ENCODE results near the gene SLC22A16. TPM values are rescaled to one million over a fixed set of nuclear protein-coding genes. Genes with fewer than 3 reads are reported as not detected.
A peak's percentile ranks its signal among the peaks of the same experiment; 100 is the strongest.
"Not testable (repeated sequence)": the region's sequence is repeated elsewhere in the genome, so short reads cannot be mapped to it uniquely, and the experiment has no call there.

SLC22A16 gene
- total and polyA plus RNA-seq, 4 experiments from 2014 or later = not detected

DNA sequence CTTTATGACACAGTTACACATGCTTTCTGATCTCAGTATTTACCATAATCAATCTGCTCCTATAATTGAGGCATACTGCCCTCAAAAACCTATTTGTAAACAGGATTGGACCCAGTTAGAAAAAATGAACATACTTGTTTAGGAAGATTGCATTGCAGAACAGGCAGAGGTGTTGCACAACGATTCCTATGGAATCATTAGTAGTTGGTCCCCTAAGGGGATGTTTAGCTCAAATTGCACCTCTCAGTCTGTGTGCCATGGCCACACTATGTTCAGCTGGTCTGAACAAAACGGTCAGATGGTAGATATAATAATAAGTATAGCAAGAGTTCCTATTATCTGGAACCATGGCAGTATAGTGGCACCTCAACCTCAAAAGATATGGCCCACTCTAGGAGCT lies 28.5 kb upstream of the SLC22A16 start:
- H3K9me3 Mint-ChIP-seq; H3K4me1 ChIP-seq (ENCODE audit: insufficient read depth, low read length); CTCF ChIA-PET (ENCODE audit: partially characterized antibody); H3K4me3 ChIP-seq (ENCODE audit: low read length in 2 of 2); POLR2A ChIA-PET (ENCODE audit: partially characterized antibody); H3K36me3 ChIP-seq (ENCODE audit: insufficient read depth, low read length); H3K4me1 Mint-ChIP-seq; DNase-seq; H3K4me3 Mint-ChIP-seq; H3K9me3 ChIP-seq (ENCODE audit: control insufficient read depth in 1 of 2, low read length in 2 of 2); intact Hi-C loops (cut with micrococcal nuclease); H3K27ac ChIP-seq (ENCODE audit: low read depth, low read length); H3K36me3 Mint-ChIP-seq; H3K27ac Mint-ChIP-seq; H3K27me3 ChIP-seq (ENCODE audit: insufficient read depth, low read length): not testable (repeated sequence)
- peaks cover 20 to 23% of the 10 kb centered on the region in 2 donors for H3K27me3 Mint-ChIP-seq

DNA sequence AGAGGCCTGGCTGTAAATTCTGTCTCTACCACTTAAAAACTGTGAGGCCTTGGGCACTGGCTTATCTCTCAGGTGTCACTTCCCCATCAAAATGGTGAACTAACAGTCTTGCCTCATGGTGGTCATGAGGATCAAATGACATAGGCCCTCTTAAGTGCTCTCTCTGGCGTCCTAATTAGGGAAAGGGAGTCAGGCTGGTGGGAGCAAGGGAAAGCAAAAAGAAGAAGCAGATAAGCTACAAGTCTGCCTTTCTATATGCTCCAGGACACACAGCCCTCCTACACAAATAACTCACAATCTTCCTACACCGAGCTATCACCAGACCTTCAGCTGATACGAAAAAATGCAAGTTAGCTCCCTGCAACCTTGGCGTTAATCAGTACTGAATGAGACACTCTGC lies 19.5 kb upstream of the SLC22A16 start:
- no peak overlapping the region for H3K4me3 ChIP-seq (ENCODE audit: low read length in 2 of 2)
- H3K36me3 ChIP-seq (ENCODE audit: insufficient read depth, low read length) = no peaks in the 10 kb centered on the region
- no peaks in the 10 kb centered on the region for H3K4me1 ChIP-seq (ENCODE audit: insufficient read depth, low read length)
- no peaks in the 10 kb centered on the region for H3K36me3 Mint-ChIP-seq
- POLR2A ChIA-PET (ENCODE audit: partially characterized antibody) = no interaction called here
- no peaks in the 10 kb centered on the region for H3K9me3 ChIP-seq (ENCODE audit: control insufficient read depth in 1 of 2, low read length in 2 of 2)
- no peaks in the 10 kb centered on the region for H3K4me1 Mint-ChIP-seq
- DNase-seq = no peak
- intact Hi-C loops (cut with micrococcal nuclease) = no loop called here
- no peak overlapping the region for H3K27ac Mint-ChIP-seq
- H3K9me3 Mint-ChIP-seq = peaks cover 0 to 3% (median 0%) of the 10 kb centered on the region in 8 donors
- H3K27ac ChIP-seq (ENCODE audit: low read depth, low read length) = no peak overlapping the region
- H3K4me3 Mint-ChIP-seq = no peak overlapping the region
- H3K27me3 Mint-ChIP-seq = peaks cover 17 to 31% of the 10 kb centered on the region in 2 donors
- CTCF ChIA-PET (ENCODE audit: partially characterized antibody) = no interaction called here
- H3K27me3 ChIP-seq (ENCODE audit: insufficient read depth, low read length) = no peaks in the 10 kb centered on the region

DNA sequence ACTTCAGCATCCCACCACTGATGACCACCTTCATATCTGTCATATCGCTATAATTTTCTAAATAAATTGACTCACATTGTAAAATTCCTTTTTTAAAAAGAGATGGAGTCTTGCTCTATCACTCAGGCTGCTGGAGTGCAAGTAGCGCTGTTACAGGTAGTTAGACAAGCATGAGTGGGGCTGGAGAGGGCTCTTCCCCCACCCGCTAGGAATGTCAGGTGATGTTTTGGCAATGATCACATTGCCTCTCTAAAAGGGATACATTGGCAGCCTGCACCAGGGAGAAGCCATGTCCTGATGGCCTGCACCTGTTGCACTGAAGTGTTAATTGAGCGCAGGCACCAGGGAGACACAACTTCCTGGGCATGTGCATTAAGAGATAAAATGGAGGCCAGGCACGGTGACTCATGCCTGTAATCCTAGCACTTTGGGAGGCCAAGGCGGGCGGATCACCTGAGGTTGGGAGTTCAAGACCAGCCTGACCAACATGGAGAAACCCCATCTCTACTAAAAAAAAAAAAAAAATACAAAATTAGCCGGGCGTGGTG lies 16.9 kb upstream of the SLC22A16 start:
- H3K27me3 Mint-ChIP-seq = peaks cover 20 to 31% of the 10 kb centered on the region in 2 donors
- no peak overlapping the region for H3K27ac Mint-ChIP-seq
- no peaks in the 10 kb centered on the region for H3K36me3 ChIP-seq (ENCODE audit: insufficient read depth, low read length)
- H3K9me3 ChIP-seq (ENCODE audit: control insufficient read depth in 1 of 2, low read length in 2 of 2) = no peaks in the 10 kb centered on the region
- no peaks in the 10 kb centered on the region for H3K27me3 ChIP-seq (ENCODE audit: insufficient read depth, low read length)
- no peaks in the 10 kb centered on the region for H3K36me3 Mint-ChIP-seq
- DNase-seq = no peak
- CTCF ChIA-PET (ENCODE audit: partially characterized antibody) = no interaction called here
- H3K27ac ChIP-seq (ENCODE audit: low read depth, low read length) = no peak overlapping the region
- no peak overlapping the region for H3K4me3 Mint-ChIP-seq
- POLR2A ChIA-PET (ENCODE audit: partially characterized antibody) = no interaction called here
- H3K9me3 Mint-ChIP-seq = no peaks in the 10 kb centered on the region
- intact Hi-C loops (cut with micrococcal nuclease) = no loop called here
- no peak overlapping the region for H3K4me3 ChIP-seq (ENCODE audit: low read length in 2 of 2)
- H3K4me1 ChIP-seq (ENCODE audit: insufficient read depth, low read length) = no peaks in the 10 kb centered on the region
- no peaks in the 10 kb centered on the region for H3K4me1 Mint-ChIP-seq

DNA sequence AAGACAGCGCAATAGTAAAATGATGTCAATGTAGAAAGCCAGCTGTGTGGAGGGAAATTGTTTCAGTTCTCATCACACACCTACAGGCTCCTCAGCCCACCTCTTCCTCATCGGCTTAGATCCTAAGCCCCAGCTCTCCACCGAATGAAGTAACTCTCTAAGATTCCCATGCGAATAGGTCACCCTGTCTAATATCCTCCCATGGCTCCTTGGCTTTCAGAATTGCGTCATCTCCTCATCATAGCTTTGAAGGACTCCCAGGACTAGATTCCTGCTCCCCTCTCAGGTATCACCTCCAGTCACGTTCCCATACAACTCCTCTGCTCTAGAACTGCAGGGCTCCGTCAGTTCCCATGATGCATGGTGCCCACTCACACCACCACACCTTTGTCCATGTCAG lies 16.2 kb upstream of the SLC22A16 start:
- Mint-ChIP-seq H3K27ac (no peak overlapping the region), H3K36me3 (no peaks in the 10 kb centered on the region), H3K9me3 (no peaks in the 10 kb centered on the region), H3K4me1 (no peaks in the 10 kb centered on the region), H3K27me3 (peaks cover 24 to 29% of the 10 kb centered on the region in 2 donors), H3K4me3 (no peak overlapping the region)
- ChIA-PET POLR2A (ENCODE audit: partially characterized antibody) (no interaction called here), CTCF (ENCODE audit: partially characterized antibody) (no interaction called here)
- intact Hi-C loops (cut with micrococcal nuclease) = no loop called here
- no peak overlapping the region for H3K27ac ChIP-seq (ENCODE audit: low read depth, low read length)
- H3K4me3 ChIP-seq (ENCODE audit: low read length in 2 of 2) = no peak overlapping the region
- H3K36me3 ChIP-seq (ENCODE audit: insufficient read depth, low read length) = no peaks in the 10 kb centered on the region
- H3K4me1 ChIP-seq (ENCODE audit: insufficient read depth, low read length) = no peaks in the 10 kb centered on the region
- H3K9me3 ChIP-seq (ENCODE audit: control insufficient read depth in 1 of 2, low read length in 2 of 2) = no peaks in the 10 kb centered on the region
- no peak for DNase-seq
- no peaks in the 10 kb centered on the region for H3K27me3 ChIP-seq (ENCODE audit: insufficient read depth, low read length)

DNA sequence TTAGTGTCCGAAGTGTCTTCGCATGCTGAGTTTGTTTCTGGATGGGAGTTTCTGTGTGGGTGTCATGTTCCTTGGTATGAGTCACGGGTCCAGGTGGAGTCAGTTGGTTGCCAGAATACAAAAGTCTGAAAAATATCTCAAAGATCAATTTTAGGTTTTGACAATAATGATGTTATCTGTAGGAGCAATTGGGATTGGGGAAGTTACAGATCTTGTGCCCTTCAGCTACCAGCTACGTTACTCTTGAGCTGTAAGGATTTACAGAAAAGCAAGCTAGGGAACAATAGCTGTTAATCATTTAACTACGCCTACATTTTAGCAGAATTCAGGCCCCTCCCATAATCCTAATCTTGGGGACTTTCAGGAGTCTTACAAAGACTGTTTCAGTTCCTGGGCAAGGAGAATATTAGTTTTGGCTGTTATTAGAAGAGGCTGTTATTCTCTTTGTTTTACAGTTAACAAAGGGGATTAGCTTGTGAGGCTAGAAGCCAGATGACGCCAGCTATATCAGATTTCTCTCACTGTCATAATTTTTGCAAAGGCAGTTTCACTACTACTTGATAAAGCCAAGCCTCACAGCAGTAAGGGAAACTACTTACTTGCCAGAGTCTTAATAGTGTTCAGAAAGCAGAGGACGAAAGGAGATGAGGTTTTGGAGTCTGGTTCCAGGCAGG lies 15.4 kb upstream of the SLC22A16 start:
- no peaks in the 10 kb centered on the region for H3K4me1 Mint-ChIP-seq
- Histone ChIP-seq H3K4me1 (ENCODE audit: insufficient read depth, low read length) (no peaks in the 10 kb centered on the region), H3K4me3 (ENCODE audit: low read length in 2 of 2) (no peak overlapping the region), H3K36me3 (ENCODE audit: insufficient read depth, low read length) (no peaks in the 10 kb centered on the region), H3K27me3 (ENCODE audit: insufficient read depth, low read length) (no peaks in the 10 kb centered on the region), H3K9me3 (ENCODE audit: control insufficient read depth in 1 of 2, low read length in 2 of 2) (no peaks in the 10 kb centered on the region), H3K27ac (ENCODE audit: low read depth, low read length) (no peak overlapping the region)
- peaks cover 27 to 28% of the 10 kb centered on the region in 2 donors for H3K27me3 Mint-ChIP-seq
- no peak overlapping the region for H3K4me3 Mint-ChIP-seq
- intact Hi-C loops (cut with micrococcal nuclease) = no loop called here
- H3K9me3 Mint-ChIP-seq = no peaks in the 10 kb centered on the region
- CTCF ChIA-PET (ENCODE audit: partially characterized antibody) = no interaction called here
- H3K27ac Mint-ChIP-seq = peak overlapping the region in 1 of 7 donors; percentile 71
- POLR2A ChIA-PET (ENCODE audit: partially characterized antibody) = no interaction called here
- no peaks in the 10 kb centered on the region for H3K36me3 Mint-ChIP-seq
- no peak for DNase-seq

DNA sequence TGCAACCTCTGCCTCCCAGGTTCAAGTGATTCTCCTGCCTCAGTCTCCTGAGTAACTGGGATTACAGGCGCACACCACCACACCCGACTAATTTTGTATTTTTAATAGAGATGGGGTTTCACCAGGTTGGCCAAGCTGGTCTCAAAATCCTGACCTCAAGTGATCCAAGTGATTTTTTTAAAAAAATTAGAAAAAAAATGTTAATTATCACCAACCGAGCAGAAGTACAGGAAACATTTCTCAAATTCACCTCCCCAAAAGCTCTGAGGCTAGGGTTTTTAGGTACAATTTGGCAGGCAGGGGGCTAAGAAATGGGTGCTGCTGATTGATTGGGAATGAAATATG lies 14.9 kb upstream of the SLC22A16 start:
- peaks cover 27% of the 10 kb centered on the region in 2 donors for H3K27me3 Mint-ChIP-seq
- no peaks in the 10 kb centered on the region for H3K9me3 ChIP-seq (ENCODE audit: control insufficient read depth in 1 of 2, low read length in 2 of 2)
- H3K4me3 ChIP-seq (ENCODE audit: low read length in 2 of 2) = no peak overlapping the region
- ChIA-PET POLR2A (ENCODE audit: partially characterized antibody) (no interaction called here), CTCF (ENCODE audit: partially characterized antibody) (no interaction called here)
- no peaks in the 10 kb centered on the region for H3K27me3 ChIP-seq (ENCODE audit: insufficient read depth, low read length)
- no peak for DNase-seq
- no peak overlapping the region for H3K27ac Mint-ChIP-seq
- no peaks in the 10 kb centered on the region for H3K36me3 ChIP-seq (ENCODE audit: insufficient read depth, low read length)
- no peaks in the 10 kb centered on the region for H3K9me3 Mint-ChIP-seq
- H3K36me3 Mint-ChIP-seq = no peaks in the 10 kb centered on the region
- H3K27ac ChIP-seq (ENCODE audit: low read depth, low read length) = no peak overlapping the region
- no peaks in the 10 kb centered on the region for H3K4me1 Mint-ChIP-seq
- no peaks in the 10 kb centered on the region for H3K4me1 ChIP-seq (ENCODE audit: insufficient read depth, low read length)
- H3K4me3 Mint-ChIP-seq = no peak overlapping the region
- intact Hi-C loops (cut with micrococcal nuclease) = no loop called here

DNA sequence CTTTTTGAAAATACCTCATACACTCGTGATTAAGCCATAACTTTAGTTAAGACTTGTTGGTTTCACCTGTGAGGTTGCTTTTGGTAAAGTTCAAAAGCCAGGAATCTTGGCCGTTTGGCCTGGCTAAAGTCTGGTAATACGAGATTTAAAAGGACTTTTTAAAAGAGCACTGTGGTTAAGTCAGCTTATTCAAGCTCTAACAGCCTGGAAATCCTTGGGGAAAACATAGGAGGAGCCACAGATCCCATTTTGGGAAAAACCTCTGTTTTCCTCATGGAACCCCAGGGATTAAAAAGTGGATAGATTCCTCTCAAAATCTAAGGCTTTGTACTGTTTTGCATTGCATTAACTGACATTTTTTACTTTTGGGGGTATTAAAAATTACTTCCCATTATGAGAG lies 13.7 kb upstream of the SLC22A16 start:
- Histone ChIP-seq H3K36me3 (ENCODE audit: insufficient read depth, low read length) (no peaks in the 10 kb centered on the region), H3K4me3 (ENCODE audit: low read length in 2 of 2) (no peak overlapping the region), H3K4me1 (ENCODE audit: insufficient read depth, low read length) (no peaks in the 10 kb centered on the region), H3K27me3 (ENCODE audit: insufficient read depth, low read length) (no peaks in the 10 kb centered on the region), H3K9me3 (ENCODE audit: control insufficient read depth in 1 of 2, low read length in 2 of 2) (no peaks in the 10 kb centered on the region), H3K27ac (ENCODE audit: low read depth, low read length) (no peak overlapping the region)
- Mint-ChIP-seq H3K27ac (no peak overlapping the region), H3K36me3 (no peaks in the 10 kb centered on the region), H3K4me1 (no peaks in the 10 kb centered on the region), H3K9me3 (no peaks in the 10 kb centered on the region), H3K27me3 (peaks cover 32 to 33% of the 10 kb centered on the region in 2 donors), H3K4me3 (no peak overlapping the region)
- intact Hi-C loops (cut with micrococcal nuclease) = no loop called here
- ChIA-PET POLR2A (ENCODE audit: partially characterized antibody) (no interaction called here), CTCF (ENCODE audit: partially characterized antibody) (no interaction called here)
- no peak for DNase-seq
